Vagina (tissue), 2 donors: ENCODE measurements around the gene E2F1.

Experiments
- CTCF ChIP-seq, 3 experiments: fragments of 450-650 bp in 2 of 3; fragments of 200-600 bp in 1 of 3; sonication (generic) in 1 of 3; IDR thresholded peaks; one replicate each; pipeline ENCODE4 v1.5.1; 2017 to 2019; ENCODE audit warnings: antibody characterized with exemption in 3 of 3, mild to moderate bottlenecking in 2 of 3, moderate library complexity in 2 of 3
- POLR2AphosphoS5 ChIP-seq, 2 donors: sonication (generic); formaldehyde crosslinking; IDR thresholded peaks; one replicate each; pipeline ENCODE4 v1.9.0; 2017; ENCODE audit warnings: antibody characterized with exemption in 2 of 2, mild to moderate bottlenecking in 2 of 2, low read depth in 1 of 2; ENCODE audit not compliant: insufficient read depth in 1 of 2

- no peak for TF ChIP-seq CTCF (IDR thresholded peaks at IDR 0.05)
- no peak for TF ChIP-seq POLR2AphosphoS5 (IDR thresholded peaks at IDR 0.05; ENCODE audit: insufficient read depth in 1 of 2, low read depth in 1 of 2)
Measured at GRCh38 chr20:33636776-33637175, 49.4 kb downstream of the E2F1 start.
